NCI-H146 (cell line): ENCODE results near the gene CCDC174.

Source experiments
- DNase-seq: peaks from one replicate; lab custom pipeline; 2025; lab: John Stamatoyannopoulos, UW

The CCDC174 gene

GRCh38 chr3:14703128-14703750 is 51.7 kb downstream of the CCDC174 start:
- DNase-seq, result no peak

- DNase-seq, result no peak
These were observed 52.2 kb downstream of the CCDC174 start for GRCh38 chr3:14703791-14704190.

- DNase-seq, result no peak
These were observed 54.5 kb downstream of the CCDC174 start for GRCh38 chr3:14706096-14706495.

GRCh38 chr3:14716591-14716990 is 65.0 kb downstream of the CCDC174 start:
- DNase-seq, result no peak

GRCh38 chr3:14717307-14717706 is 65.7 kb downstream of the CCDC174 start:
- DNase-seq, result no peak

- no peak for DNase-seq
These were observed 67.0 kb downstream of the CCDC174 start for GRCh38 chr3:14718539-14718938.

DNA sequence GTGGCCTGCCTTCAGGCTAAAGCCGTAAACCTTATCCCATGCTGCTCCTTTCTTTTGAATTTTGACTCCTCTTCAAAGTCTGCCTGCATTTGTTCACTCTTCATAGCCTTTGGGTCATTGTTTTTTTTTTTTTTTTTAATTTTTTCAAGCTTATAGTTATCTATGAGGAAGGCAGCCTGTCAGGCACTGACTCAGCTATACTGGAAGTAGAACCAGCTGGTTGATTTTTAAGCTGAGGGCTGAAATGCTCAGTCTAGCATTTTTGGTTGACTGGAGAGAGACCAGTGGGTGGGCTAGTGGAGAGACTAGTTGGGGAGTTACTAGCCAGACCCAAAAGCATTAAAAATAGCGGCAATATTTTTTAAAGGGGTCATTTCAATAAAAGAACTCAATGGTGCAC is 67.4 kb downstream of the CCDC174 start:
- no peak for DNase-seq

DNA sequence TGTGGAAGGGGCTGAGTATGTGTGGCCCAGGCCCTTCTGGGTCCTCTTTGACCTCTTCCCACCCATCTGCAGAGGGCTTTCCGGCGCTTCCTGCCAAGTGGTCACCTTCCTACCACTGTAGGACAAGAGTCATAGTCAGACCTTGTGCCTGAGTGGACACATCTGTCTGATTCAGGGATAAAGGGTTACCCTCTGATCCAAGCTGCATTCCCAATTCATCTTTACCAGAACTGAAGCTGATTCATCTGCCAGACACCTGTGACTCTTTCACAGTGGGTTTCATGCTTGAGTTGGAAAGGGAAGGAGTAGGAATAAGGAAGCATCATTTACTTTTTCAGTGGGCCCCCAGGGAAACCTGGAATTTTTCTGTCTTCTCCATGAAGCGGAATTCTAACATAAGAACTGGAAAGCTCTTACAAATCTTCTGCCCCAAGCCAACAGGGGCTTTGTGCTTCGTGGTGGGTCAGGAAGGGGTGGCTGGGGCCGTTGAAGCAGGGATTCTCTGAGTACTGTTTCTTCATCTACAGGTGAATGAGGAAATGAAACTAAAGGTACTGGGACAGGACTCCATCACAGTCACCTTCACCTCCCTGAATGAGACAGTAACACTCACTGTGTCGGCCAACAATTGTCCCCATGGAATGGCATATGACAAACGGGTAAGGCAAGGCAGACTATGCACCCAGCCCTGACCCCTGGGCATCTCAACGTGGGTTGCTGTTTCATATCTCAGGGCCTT is 69.7 kb downstream of the CCDC174 start:
- DNase-seq, result no peak
